ENCODE measurements around the gene TNRC18. TPM values are rescaled to one million over a fixed set of nuclear protein-coding genes. Genes with fewer than 3 reads are reported as not detected.

Gene TNRC18
- total and polyA plus RNA-seq, 2 donors (not counting 3 experiments of a cell fraction or from before 2014, with no cell fraction given), result 14.8 to 64.6 TPM

- intact Hi-C loops (cut with micrococcal nuclease) (no loop called here), dilution Hi-C loops (cut with MboI; ENCODE audit: extremely low pct_ligation_motif_present, low sequenced_read_pairs) (no loop called here)
- no peak for DNase-seq (ENCODE audit: low read depth, low spot score)
- Histone ChIP-seq H4K20me1 (replicated peaks; ENCODE audit: control insufficient read depth, extremely low read depth, insufficient read depth, low read length) (no peaks in the 10 kb centered on the region), H3K27me3 (ENCODE audit: control insufficient read depth in 2 of 2, insufficient read depth in 2 of 2, low read length in 2 of 2) (no peaks in the 10 kb centered on the region), H3K4me3 (replicated peaks in 1 of 3; ENCODE audit: insufficient read depth in 1 of 3, low read depth in 1 of 3, low read length in 3 of 3) (no peak overlapping the region), H3K9me1 (replicated peaks; ENCODE audit: control insufficient read depth, extremely low read depth, insufficient read depth, low read length) (no peaks in the 10 kb centered on the region), H3K9me3 (replicated peaks; ENCODE audit: control insufficient read depth, insufficient read depth, low read length) (no peaks in the 10 kb centered on the region), H3K36me3 (ENCODE audit: control insufficient read depth in 2 of 2, extremely low read depth in 1 of 2, insufficient read depth in 2 of 2, low read length in 2 of 2) (peaks cover 0 to 10% of the 10 kb centered on the region in 2 experiments), H3K4me1 (ENCODE audit: control insufficient read depth, extremely low read depth, insufficient read depth, low read length) (peaks cover 2% of the 10 kb centered on the region), H2AFZ (ENCODE audit: low read depth, low read length) (no peak overlapping the region), H3K27ac (ENCODE audit: insufficient read depth, low read depth, low read length) (no peak overlapping the region), H3K79me2 (ENCODE audit: control insufficient read depth, insufficient read depth, low read length) (peaks cover 17% of the 10 kb centered on the region), H3K4me2 (ENCODE audit: insufficient read depth, low read length) (no peak overlapping the region), H3K9ac (replicated peaks; ENCODE audit: extremely low read depth, insufficient read depth, low read length) (no peak overlapping the region)
- BruUV-seq (replicated peaks), result no TSS peak
- ChIA-PET CTCF (no interaction called here), POLR2A (no interaction called here)
- no peak for FAIRE-seq
- TF ChIP-seq CTCF (IDR thresholded peaks at IDR 0.05; ENCODE audit: extremely low read depth in 1 of 2, insufficient read depth in 1 of 2, low read depth in 1 of 2, low read length in 2 of 2) (no peak), POLR2A (IDR thresholded peaks at IDR 0.05; ENCODE audit: low read depth, low read length) (no peak), FOS (IDR thresholded peaks at IDR 0.05; ENCODE audit: borderline replicate concordance, insufficient read depth, low read length) (no peak), POLR2AphosphoS5 (IDR thresholded peaks at IDR 0.05; ENCODE audit: insufficient read depth, low read depth, low read length) (no peak), MYC (IDR thresholded peaks at IDR 0.05; ENCODE audit: low read depth, low read length) (no peak), EZH2 (IDR thresholded peaks at IDR 0.05; ENCODE audit: borderline replicate concordance, low read depth, low read length, severe bottlenecking) (no peak), JUN (IDR thresholded peaks at IDR 0.05; ENCODE audit: borderline replicate concordance, insufficient read depth, insufficient read length, low read depth) (no peak), GATA2 (IDR thresholded peaks at IDR 0.05; ENCODE audit: insufficient read depth, insufficient read length, low read depth, low read length) (no peak), MAX (IDR thresholded peaks at IDR 0.05; ENCODE audit: insufficient read depth, insufficient read length) (no peak)
Measured at GRCh38 chr7:5404421-5404826, 19.2 kb downstream of the TNRC18 start.
